Measurements from ENCODE around the gene OPCML.

The OPCML gene

GRCh38 chr11:132632641-132633124 lies 899.6 kb downstream of the OPCML start:
- DNase-seq, result no peak

- no peak for DNase-seq
Observed at GRCh38 chr11:132631989-132632388, 900.3 kb downstream of the OPCML start.

DNA sequence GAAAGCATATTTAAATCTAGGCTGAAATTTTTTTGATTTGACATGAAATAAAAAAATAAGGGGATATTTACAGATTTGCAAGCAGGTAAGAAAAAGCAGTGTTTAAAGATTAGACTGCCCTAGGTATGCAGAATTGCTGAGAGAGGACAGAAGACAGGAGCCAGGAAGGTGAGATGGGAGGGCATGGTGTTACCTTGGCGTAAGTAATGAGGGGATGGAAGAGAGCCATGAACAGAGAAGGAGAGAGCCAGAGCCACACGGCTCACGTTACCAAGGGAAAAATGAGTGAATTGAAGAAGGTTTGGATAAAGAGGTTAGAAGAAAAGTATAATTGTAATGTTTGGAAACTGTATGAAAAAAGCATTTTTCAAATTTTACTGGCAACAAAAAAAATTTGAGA lies 904.3 kb downstream of the OPCML start:
- DNase-seq, result no peak

DNA sequence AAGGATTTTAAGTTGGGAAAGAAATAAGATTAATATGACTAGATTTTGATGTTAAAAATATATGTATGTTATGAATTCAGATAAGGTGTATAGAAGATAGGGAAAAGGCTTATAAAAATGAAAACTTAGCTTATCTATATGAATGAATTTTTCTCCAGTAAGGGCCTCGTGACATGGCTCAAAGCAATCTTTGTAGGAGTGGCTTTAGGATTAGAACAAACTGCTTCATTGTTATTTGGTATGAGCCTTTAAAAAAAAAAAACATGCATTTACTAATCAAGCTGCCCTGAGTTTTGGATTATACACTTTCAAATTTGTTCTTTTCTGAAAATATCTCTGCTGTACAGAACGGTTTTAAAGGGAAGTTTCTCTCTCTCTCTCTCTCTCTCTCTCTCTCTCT lies 905.9 kb downstream of the OPCML start:
- no peak for DNase-seq

DNA sequence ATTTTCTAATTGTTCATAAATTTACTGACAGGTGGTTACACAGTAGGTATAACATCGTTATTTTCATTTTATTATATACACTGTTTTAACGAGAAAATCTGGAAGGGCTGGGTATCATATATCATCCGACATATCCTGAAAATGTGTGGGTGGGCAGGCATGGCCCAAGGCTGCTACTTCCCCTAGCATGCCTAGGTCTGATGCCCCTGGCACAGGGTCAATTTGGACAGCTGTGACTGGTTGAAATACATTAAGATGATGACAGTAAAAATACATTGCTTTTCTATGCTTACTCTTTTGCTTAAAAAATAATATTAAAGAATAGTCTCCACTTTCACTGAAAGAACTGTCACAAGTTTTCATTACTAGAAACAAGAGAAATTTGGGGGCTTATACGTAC lies 908.8 kb downstream of the OPCML start:
- no peak for DNase-seq

GRCh38 chr11:132621976-132622580 lies 910.2 kb downstream of the OPCML start:
- no peak for DNase-seq

DNA sequence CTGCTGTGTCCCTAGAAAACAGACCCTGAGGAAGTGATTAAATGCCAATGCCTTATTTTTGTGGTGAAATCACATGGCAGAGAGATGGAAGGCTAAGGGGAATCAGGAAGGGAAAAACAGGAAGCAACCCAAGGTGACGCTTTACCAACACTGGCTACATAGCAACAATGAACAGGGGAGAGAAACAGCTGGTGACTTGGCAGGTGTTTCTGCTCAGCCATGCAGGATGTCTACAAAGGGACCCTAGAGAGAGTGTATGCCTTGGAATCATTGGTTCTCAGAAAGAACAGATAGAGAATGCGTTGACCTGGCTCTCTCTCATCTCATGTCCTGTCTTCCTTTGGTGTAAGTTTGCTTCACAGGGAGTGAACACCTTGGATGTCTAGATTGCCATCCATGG lies 911.9 kb downstream of the OPCML start:
- DNase-seq, result no peak

GRCh38 chr11:132610791-132611190 lies 921.5 kb downstream of the OPCML start:
- no peak for DNase-seq

DNA sequence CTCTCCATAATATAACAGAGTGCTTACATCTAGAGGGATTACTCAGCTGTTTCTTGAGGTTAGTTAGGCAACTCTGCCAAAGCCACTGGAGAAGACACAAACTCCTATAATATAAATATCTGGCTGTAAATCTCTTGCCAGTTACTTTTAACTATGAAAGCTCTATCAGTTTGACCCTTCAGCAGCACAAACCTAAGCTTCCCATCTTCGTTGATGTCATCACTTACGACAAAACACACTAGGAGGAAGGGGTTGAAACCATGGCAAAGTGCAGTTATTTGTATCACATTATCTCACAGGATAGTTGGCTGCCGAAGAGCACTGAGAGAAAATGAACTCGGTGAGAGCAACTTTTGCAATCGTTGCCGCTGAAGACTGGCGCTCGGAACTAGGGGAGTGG lies 922.1 kb downstream of the OPCML start:
- DNase-seq, result no peak

GRCh38 chr11:132607575-132607974 lies 924.7 kb downstream of the OPCML start:
- DNase-seq, result no peak

GRCh38 chr11:132605825-132606570 lies 926.3 kb downstream of the OPCML start:
- no peak for DNase-seq

GRCh38 chr11:132604431-132604830 lies 927.9 kb downstream of the OPCML start:
- DNase-seq, result no peak

- no peak for DNase-seq
Observed at GRCh38 chr11:132601875-132602274, 930.4 kb downstream of the OPCML start.

DNA sequence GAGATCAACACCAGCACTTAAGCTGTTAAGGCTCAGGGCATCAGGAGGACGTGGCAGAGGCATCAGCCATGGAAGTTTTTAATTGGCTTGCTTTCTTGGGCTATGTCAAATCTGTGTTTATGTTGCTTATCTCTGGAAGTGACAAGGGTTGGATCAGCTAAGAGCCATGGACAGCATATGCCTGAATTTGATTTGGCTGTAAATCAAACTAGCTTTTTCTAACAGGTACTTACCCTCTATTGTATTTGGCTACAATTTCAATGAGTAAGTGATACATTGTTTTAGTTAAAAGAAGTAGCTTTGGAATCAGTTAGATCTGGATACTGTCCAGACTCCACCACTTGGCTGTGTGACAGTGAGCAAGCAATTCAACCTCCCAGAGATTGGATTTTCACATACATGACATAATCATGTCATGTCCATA lies 936.6 kb downstream of the OPCML start:
- DNase-seq, result no peak

- DNase-seq, result no peak
Observed at GRCh38 chr11:132595246-132595645, 937.1 kb downstream of the OPCML start.

- no peak for DNase-seq
Observed at GRCh38 chr11:132590986-132591385, 941.3 kb downstream of the OPCML start.

DNA sequence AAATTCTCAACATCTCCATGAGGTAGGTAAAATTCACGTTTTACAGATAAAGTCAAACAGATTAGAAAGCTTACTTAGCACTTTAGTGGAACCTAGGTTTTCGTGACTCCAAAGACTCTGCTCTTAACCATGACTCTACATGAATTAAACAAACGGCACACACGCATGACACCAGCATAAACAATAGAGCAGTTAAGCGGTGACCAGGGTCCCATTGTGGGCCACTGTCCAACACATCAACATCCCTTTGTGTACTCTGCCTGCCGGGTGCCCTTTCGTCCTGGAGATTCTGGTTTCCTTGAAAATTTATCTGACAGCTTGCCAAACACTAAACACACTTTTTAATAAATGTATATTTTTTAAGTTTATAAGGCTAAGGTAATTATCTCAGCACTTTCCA lies 941.7 kb downstream of the OPCML start:
- DNase-seq, result no peak

- no peak for DNase-seq
Observed at GRCh38 chr11:132589791-132590190, 942.5 kb downstream of the OPCML start.

GRCh38 chr11:132588366-132588765 lies 943.9 kb downstream of the OPCML start:
- no peak for DNase-seq

DNA sequence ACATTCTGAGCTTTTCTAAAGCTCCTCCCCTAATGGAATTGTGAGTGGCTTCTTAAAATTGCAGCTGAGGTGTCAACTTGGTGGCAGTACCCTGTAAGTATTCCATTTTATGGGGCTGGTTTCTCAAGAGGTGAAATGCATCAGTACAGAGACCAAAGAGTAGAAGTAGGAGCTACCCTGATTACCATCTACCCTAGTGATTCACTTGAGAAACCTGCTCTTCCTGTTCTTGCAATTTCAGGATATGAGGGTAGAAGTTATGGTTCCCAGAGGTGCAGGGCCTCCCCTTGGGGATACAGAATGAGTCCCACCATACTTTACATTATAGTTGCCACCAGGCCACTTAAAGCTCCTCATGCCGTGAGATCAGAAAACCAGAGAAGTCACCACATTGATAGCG lies 944.6 kb downstream of the OPCML start:
- no peak for DNase-seq

DNA sequence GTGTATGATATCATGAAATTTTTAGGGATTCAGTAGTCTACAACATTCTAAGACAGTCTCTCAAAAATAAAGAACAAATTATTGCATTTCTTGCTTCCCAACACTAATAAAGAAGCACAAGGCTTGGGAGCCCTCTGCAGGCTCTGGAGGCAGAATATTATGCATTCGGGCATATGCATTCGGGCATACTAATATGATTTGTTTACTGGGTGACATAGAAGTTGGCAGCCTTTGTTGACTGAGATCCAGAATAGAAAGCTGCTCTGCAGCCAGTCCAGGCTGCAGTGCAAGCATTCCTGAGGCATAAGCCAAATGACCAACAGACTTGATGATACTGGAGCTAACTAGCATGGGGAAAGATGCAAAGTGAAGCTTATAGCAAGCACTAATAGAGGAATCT lies 945.5 kb downstream of the OPCML start:
- no peak for DNase-seq

DNA sequence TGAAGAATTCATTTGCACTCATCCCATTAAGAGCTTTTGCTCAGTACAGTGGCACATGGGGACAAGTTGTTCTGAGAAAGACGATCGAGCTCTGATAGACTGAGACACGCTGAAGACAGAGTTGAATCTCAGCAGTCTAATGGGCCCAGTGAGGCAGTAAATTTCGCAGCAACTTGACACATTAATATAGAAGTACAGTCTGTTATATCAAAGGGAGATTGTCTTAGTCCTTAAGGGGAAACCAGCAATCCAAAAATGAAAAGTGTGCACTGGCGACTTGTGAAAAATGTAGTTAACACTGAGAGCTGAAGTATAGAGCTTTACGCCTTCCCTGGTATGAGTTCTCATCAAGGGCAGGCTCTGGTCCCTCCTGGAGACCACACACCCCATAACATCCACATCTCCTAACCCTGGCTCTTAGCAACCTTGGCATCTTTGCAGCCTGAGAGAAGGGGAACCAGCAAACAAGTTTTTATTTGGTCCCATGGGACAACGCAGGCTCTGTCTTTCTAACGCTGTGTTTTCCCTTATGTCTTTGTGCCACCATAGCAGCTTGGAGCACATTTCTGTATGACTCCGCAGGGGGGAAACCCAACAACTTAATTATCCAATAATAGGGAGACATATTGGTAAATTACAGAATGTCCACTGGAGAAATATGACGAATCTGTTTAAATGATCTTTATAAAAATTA lies 952.5 kb downstream of the OPCML start:
- no peak for DNase-seq

- no peak for DNase-seq
Observed at GRCh38 chr11:132579136-132579535, 953.2 kb downstream of the OPCML start.

GRCh38 chr11:132578580-132578979 lies 953.7 kb downstream of the OPCML start:
- DNase-seq, result no peak
